T-cell (primary cell): ENCODE results near the gene MLLT10. TPM values are rescaled to one million over a fixed set of nuclear protein-coding genes. Genes with fewer than 3 reads are reported as not detected.

Experiments used
- ATAC-seq, 4 experiments: fragments of 200-7000 bp in 3 of 4; fragments of 150-1000 bp in 1 of 4; cut with Tn5 transposase; replicated peaks in 1 of 4; 1 replicate in 3 of 4; 2 replicates in 1 of 4; pipeline ENCODE4 v1.10.0; 2021; ENCODE audit warnings: moderate library complexity in 3 of 4, mild to moderate bottlenecking in 2 of 4, moderate number of reproducible peaks in 1 of 4
- CTCF ChIA-PET, 2 donors: fragments of 300-600 bp; sonication (Branson Sonifier 250); formaldehyde crosslinking; loops; one replicate each; lab custom pipeline; 2022; ENCODE audit warnings: antibody characterized with exemption in 2 of 2; lab: Charles Lee
- POLR2A ChIA-PET, 2 donors: fragments of 300-600 bp; sonication (Branson Sonifier 250); formaldehyde crosslinking; loops; one replicate each; lab custom pipeline; 2022; ENCODE audit warnings: antibody characterized with exemption in 2 of 2; lab: Charles Lee
- DNase-seq, 35 experiments: peaks; one replicate each; pipeline versions ENCODE4 v3.0.0 to v3.0.0-alpha.2; 2013 to 2023
- H3K27ac ChIP-seq: one replicate; pipeline ENCODE4 v1.5.1; 2013; ENCODE audit warnings: low read length
- H3K27me3 ChIP-seq, 2 experiments: replicated peaks in 1 of 2; 1 replicate in 1 of 2; 2 replicates in 1 of 2; pipeline versions ENCODE4 v1.6.1 to v1.7.0; 2013; ENCODE audit warnings: low read length in 1 of 2, mixed read lengths in 1 of 2; ENCODE audit not compliant: control insufficient read depth in 2 of 2, insufficient read depth in 2 of 2; ENCODE audit errors: extremely low read depth in 1 of 2
- H3K36me3 ChIP-seq, 2 donors: 1 replicate in 1 of 2; 2 replicates in 1 of 2; pipeline versions ENCODE4 v1.6.1 to v1.7.0; 2013; ENCODE audit warnings: low read length in 1 of 2; ENCODE audit not compliant: control insufficient read depth in 2 of 2, insufficient read depth in 1 of 2; ENCODE audit errors: extremely low read depth in 1 of 2
- H3K4me1 ChIP-seq, 2 experiments: 1 replicate in 1 of 2; 2 replicates in 1 of 2; pipeline versions ENCODE4 v1.6.1 to v1.7.0; 2013; ENCODE audit warnings: low read length in 2 of 2, mixed read lengths in 1 of 2; ENCODE audit not compliant: insufficient read depth in 2 of 2, control insufficient read depth in 1 of 2; ENCODE audit errors: extremely low read depth in 1 of 2
- H3K4me3 ChIP-seq, 2 donors: 1 replicate in 1 of 2; 2 replicates in 1 of 2; pipeline versions ENCODE4 v1.5.1 to v1.7.0; 2013; ENCODE audit warnings: mild to moderate bottlenecking in 2 of 2, low read length in 1 of 2, moderate library complexity in 1 of 2; ENCODE audit not compliant: control insufficient read depth in 1 of 2; ENCODE audit errors: extremely low read depth in 1 of 2
- H3K9me3 ChIP-seq: 2 replicates; pipeline ENCODE4 v1.7.0; 2013
- H3K27ac Mint-ChIP-seq, 2 donors: one replicate each; pipeline ENCODE4 v1.8.0; 2020 to 2021; ENCODE audit warnings: mild to moderate bottlenecking in 2 of 2, mixed read lengths in 2 of 2
- H3K27me3 Mint-ChIP-seq, 2 donors: one replicate each; pipeline ENCODE4 v1.8.0; 2021 to 2022; ENCODE audit warnings: mixed read lengths in 2 of 2
- H3K36me3 Mint-ChIP-seq: one replicate; pipeline ENCODE4 v1.8.0; 2021; ENCODE audit warnings: mixed read lengths
- H3K4me1 Mint-ChIP-seq, 3 donors: one replicate each; pipeline ENCODE4 v1.8.0; 2020 to 2022; ENCODE audit warnings: mixed read lengths in 3 of 3, mild to moderate bottlenecking in 1 of 3
- H3K4me3 Mint-ChIP-seq, 3 donors: one replicate each; pipeline ENCODE4 v1.8.0; 2020 to 2022; ENCODE audit warnings: mild to moderate bottlenecking in 3 of 3, mixed read lengths in 3 of 3, moderate library complexity in 3 of 3
- H3K9me3 Mint-ChIP-seq, 3 donors: one replicate each; pipeline ENCODE4 v1.8.0; 2020 to 2022; ENCODE audit warnings: mixed read lengths in 3 of 3
- WGBS: methylation state at CpG from one replicate; pipeline ENCODE4 v1.1.5; 2013; ENCODE audit warnings: missing lambda C conversion rate; ENCODE audit not compliant: insufficient coverage; 5-methylcytosine and 5-hydroxymethylcytosine counted together
- total RNA-seq, 35 experiments: library from RNA in 6 of 35; stranded (reverse) in 6 of 35; fragments of 120-200 nt in 1 of 35; gene quantifications; one replicate each; pipeline versions ENCODE4 v1.2.1 to v1.2.4 and lab custom pipeline; 2013 to 2026

MLLT10 gene
- total RNA-seq (10 to 100 TPM; 57.7 to 76.5 (median 66.1) TPM), total RNA-seq (lab: John Stamatoyannopoulos, UW) (20.9 to 89.7 (median 66.7) reads per million in 29 experiments)
- total RNA-seq (2013), result 53.8 TPM

DNA sequence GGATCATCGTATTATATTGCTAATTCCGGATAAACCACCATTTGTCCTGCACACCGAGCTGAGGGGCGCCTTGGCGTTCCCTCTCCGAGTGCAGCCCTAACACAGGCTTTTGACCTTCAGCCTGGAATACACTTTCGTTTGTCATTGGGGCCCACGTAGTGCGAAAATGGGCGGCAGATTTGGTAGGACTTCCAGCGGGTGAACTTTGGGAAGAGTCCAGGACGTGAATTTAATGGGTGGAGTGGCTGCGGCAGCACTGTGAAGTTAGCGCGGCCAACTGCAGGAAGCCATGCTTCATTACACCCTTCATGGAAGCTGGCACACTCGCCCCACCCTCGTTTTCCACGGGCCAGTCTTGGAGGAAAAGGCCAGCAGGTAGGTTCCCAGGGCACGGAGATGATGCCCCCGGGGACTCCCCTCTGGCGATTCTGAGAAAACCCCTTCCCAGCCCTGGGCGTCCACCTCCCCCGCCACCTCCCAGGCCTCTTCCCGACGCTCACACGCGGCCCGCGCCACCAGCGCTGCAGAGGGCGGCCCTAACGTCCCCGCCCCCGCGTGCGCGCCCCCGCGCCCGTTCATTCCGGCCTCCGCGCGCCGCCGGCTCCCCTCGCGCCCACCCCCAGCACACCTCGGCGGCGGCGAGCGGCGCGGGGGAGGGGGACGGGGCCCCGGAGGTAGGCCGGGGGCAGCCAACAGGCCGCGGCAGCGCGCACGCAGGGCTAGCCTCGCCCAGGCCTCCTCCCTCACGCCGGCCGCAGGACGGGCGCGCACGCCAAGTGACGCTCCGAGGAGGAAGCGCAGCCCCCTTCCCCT is at the start of gene MLLT10:
MLLT10 (plus strand) TSS at position 766 of the 813 bp plus-strand sequence. CDS start 413 bp downstream, outside the sequence.
- peak; percentile 83 to 87 (median 85) for ATAC-seq
- Histone ChIP-seq H3K9me3 (no peaks in the 10 kb centered on the region), H3K36me3 (peaks cover 9 to 11% of the 10 kb centered on the region in 2 donors), H3K27ac (peak within 1 kb of the TSS; percentile 88), H3K4me1 (peaks cover 9 to 18% of the 10 kb centered on the region in 2 experiments), H3K27me3 (no peaks in the 10 kb centered on the region), H3K4me3 (peak within 1 kb of the TSS; percentile 72 to 82)
- peaks cover 18 to 30% (median 24%) of the 10 kb centered on the region in 3 donors for H3K4me1 Mint-ChIP-seq
- CTCF ChIA-PET, result interaction anchor here in 1 of 2 donors (0.8 to 1.4 kb wide), 2 partner anchors 37 to 782 kb away, joined by 3 to 10 read pairs; partner anchors contain the start of gene COMMD3
- H3K27me3 Mint-ChIP-seq, result no peaks in the 10 kb centered on the region
- under 1% methylated on average over 58 of the region's 74 CpGs for WGBS
- DNase-seq, result peak; percentile 78 to 97 (median 94)
- peaks cover 11% of the 10 kb centered on the region for H3K36me3 Mint-ChIP-seq
- POLR2A ChIA-PET, result interaction anchor here (0.7 kb wide), 2 partner anchors 9 to 17 kb away, joined by 3 read pairs; no protein-coding TSS in a partner anchor
- H3K4me3 Mint-ChIP-seq, result peak within 1 kb of the TSS; percentile 92 to 93 (median 93)
- H3K27ac Mint-ChIP-seq, result peak within 1 kb of the TSS; percentile 97 to 98
- no peaks in the 10 kb centered on the region for H3K9me3 Mint-ChIP-seq

- Mint-ChIP-seq H3K4me1 (no peaks in the 10 kb centered on the region), H3K4me3 (no peak overlapping the region), H3K9me3 (no peaks in the 10 kb centered on the region), H3K36me3 (no peaks in the 10 kb centered on the region), H3K27me3 (peaks cover 12 to 18% of the 10 kb centered on the region in 2 donors), H3K27ac (no peak overlapping the region)
- Histone ChIP-seq H3K27ac (no peak overlapping the region), H3K9me3 (no peaks in the 10 kb centered on the region), H3K4me1 (no peaks in the 10 kb centered on the region), H3K36me3 (no peaks in the 10 kb centered on the region), H3K27me3 (peaks cover 0 to 9% of the 10 kb centered on the region in 2 experiments), H3K4me3 (no peak overlapping the region)
- CTCF ChIA-PET, result interaction anchor here in 1 of 2 donors (0.6 kb wide), 1 partner anchor 783 kb away, joined by 4 read pairs; no protein-coding TSS in a partner anchor
- 88% methylated on average over 4 of the region's 10 CpGs for WGBS
- POLR2A ChIA-PET, result no interaction called here
- ATAC-seq (no peak), DNase-seq (no peak)
Measured at GRCh38 chr10:21487416-21488180, 46.4 kb upstream of the MLLT10 start.

DNA sequence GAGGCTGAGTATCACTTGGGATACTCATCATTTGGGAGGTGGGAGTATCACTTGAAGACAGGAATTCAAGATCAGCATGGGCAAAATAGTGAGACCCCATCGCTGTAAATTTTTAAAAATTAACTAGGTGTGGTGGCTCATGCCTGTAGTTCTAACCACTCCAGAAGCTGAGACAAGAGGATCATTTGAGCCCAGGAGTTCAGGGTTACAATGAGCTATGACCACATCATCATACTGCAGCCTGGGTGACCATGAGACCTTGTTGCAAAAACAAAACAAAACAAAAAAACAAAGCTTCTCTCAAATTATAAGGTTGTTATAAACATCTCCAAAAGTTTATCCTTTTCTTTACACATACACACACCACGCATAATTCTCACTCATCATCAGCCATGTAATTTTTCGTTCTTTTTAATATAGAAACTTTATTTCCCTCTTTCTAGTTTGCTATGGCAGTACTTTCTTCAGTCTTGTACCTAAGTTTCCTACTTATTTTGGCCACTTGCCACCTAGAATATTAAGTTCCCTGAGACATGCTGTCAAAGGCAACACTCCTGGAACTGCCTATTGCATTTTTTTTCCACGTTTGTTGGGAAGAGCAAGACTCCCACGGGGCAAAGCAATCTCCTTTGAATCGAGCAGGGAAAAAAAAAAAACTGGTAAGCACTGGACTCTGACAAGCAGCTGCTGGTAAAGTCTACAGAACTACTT is 45.6 kb upstream of the MLLT10 start:
- DNase-seq (no peak), ATAC-seq (no peak)
- H3K9me3 ChIP-seq, result no peaks in the 10 kb centered on the region
- H3K4me3 ChIP-seq, result no peak overlapping the region
- no peaks in the 10 kb centered on the region for H3K36me3 ChIP-seq
- H3K4me1 ChIP-seq, result no peaks in the 10 kb centered on the region
- peaks cover 12 to 18% of the 10 kb centered on the region in 2 donors for H3K27me3 Mint-ChIP-seq
- POLR2A ChIA-PET, result no interaction called here
- H3K36me3 Mint-ChIP-seq, result no peaks in the 10 kb centered on the region
- 80% methylated on average over 1 of the region's 6 CpGs for WGBS
- H3K4me3 Mint-ChIP-seq, result no peak overlapping the region
- H3K27ac ChIP-seq, result no peak overlapping the region
- peaks cover 0 to 12% of the 10 kb centered on the region in 2 experiments for H3K27me3 ChIP-seq
- H3K4me1 Mint-ChIP-seq, result no peaks in the 10 kb centered on the region
- no peak overlapping the region for H3K27ac Mint-ChIP-seq
- CTCF ChIA-PET, result interaction anchor here in 1 of 2 donors (0.6 kb wide), 2 partner anchors 41 to 782 kb away, joined by 3 to 4 read pairs; no protein-coding TSS in a partner anchor
- no peaks in the 10 kb centered on the region for H3K9me3 Mint-ChIP-seq

DNA sequence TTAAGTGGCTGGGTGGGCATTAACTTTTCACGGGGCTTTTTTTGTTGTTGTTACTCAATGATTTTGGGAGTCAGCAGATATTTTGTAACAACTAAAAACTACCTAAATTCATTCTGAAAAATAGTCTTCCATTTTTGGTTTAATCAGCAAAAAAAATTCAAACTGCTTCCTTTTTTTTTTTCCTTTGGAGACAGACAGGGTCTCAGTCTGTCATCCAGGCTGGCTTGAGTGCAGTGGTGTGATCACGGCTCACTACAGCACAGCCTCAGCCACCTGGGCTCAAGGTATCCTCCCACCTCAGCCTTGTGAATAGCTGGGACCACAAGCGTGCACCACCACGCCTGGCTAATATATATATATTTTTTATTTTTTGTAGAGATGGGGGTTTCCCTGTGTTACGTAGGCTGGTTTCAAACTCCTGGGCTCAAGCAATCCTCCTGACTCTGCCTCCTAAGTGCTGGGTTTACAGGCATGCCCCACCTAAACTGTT is 45.0 kb upstream of the MLLT10 start:
- WGBS, result no CpG with 5 or more reads among the region's 5 CpGs

GRCh38 chr10:21490028-21490710 is 43.9 kb upstream of the MLLT10 start:
- Histone ChIP-seq H3K4me1 (peaks cover 3 to 15% of the 10 kb centered on the region in 2 experiments), H3K4me3 (no peak overlapping the region), H3K36me3 (no peaks in the 10 kb centered on the region), H3K27ac (no peak overlapping the region), H3K9me3 (no peaks in the 10 kb centered on the region), H3K27me3 (peaks cover 0 to 30% of the 10 kb centered on the region in 2 experiments)
- Mint-ChIP-seq H3K27ac (no peak overlapping the region), H3K27me3 (peaks cover 21 to 27% of the 10 kb centered on the region in 2 donors), H3K4me3 (no peak overlapping the region), H3K36me3 (no peaks in the 10 kb centered on the region), H3K9me3 (no peaks in the 10 kb centered on the region), H3K4me1 (peaks cover 7 to 9% (median 9%) of the 10 kb centered on the region in 3 donors)
- DNase-seq (no peak), ATAC-seq (no peak)
- POLR2A ChIA-PET, result interaction anchor here in 1 of 2 donors (0.6 kb wide), 1 partner anchor 739 kb away, joined by 3 read pairs; no protein-coding TSS in a partner anchor
- WGBS, result no CpG with 5 or more reads among the region's 4 CpGs
- CTCF ChIA-PET, result interaction anchor here (0.6 kb wide), 3 partner anchors 215 to 1499 kb away, joined by 3 to 8 read pairs (median 3); no protein-coding TSS in a partner anchor

More for the DNA sequence above, 45.0 kb upstream of the MLLT10 start:
- ChIA-PET CTCF (interaction anchor here in 1 of 2 donors (0.6 to 0.7 kb wide), 2 partner anchors 40 to 881 kb away, joined by 3 read pairs; no protein-coding TSS in a partner anchor), POLR2A (interaction anchor here (0.5 to 0.7 kb wide), 2 partner anchors 38 to 1108 kb away, joined by 3 to 5 read pairs; no protein-coding TSS in a partner anchor)
- Histone ChIP-seq H3K4me3 (no peak overlapping the region), H3K27ac (no peak overlapping the region), H3K36me3 (no peaks in the 10 kb centered on the region), H3K27me3 (peaks cover 0 to 18% of the 10 kb centered on the region in 2 experiments), H3K4me1 (peaks cover 0 to 3% of the 10 kb centered on the region in 2 experiments), H3K9me3 (no peaks in the 10 kb centered on the region)
- no peaks in the 10 kb centered on the region for H3K9me3 Mint-ChIP-seq
- ATAC-seq (no peak), DNase-seq (no peak)
- peaks cover 1 to 5% (median 3%) of the 10 kb centered on the region in 3 donors for H3K4me1 Mint-ChIP-seq
- no peak overlapping the region for H3K27ac Mint-ChIP-seq
- peaks cover 18 to 22% of the 10 kb centered on the region in 2 donors for H3K27me3 Mint-ChIP-seq
- no peak overlapping the region for H3K4me3 Mint-ChIP-seq
- no peaks in the 10 kb centered on the region for H3K36me3 Mint-ChIP-seq
